ENCODE data around the gene PLA2G6. TPM values are rescaled to one million over a fixed set of nuclear protein-coding genes. Genes with fewer than 3 reads are reported as not detected.

The PLA2G6 gene
- total and polyA plus RNA-seq, 2 of the 13 experiments (the other 11 are each of a cell fraction or from before 2014, with no cell fraction given), result 4.8 to 11.5 TPM

GRCh38 chr22:38110008-38110862 lies 71.4 kb downstream of the PLA2G6 start, which contains the start of gene BAIAP2L2 (continued):
- TF ChIP-seq ZNF547 (CRISPR knock-in tag; IDR thresholded peaks at IDR 0.05) (no peak), CTCF (CRISPR knock-in tag; IDR thresholded peaks at IDR 0.05) (no peak), ZNF510 (CRISPR knock-in tag; IDR thresholded peaks at IDR 0.05; ENCODE audit: low read depth) (no peak), ZNF180 (CRISPR knock-in tag; IDR thresholded peaks at IDR 0.05; ENCODE audit: borderline replicate concordance, low read depth) (no peak), ZNF503 (CRISPR knock-in tag; IDR thresholded peaks at IDR 0.05) (no peak), ZNF761 (CRISPR knock-in tag; conservative IDR thresholded peaks at IDR 0.05) (no peak), BRCA1 (CRISPR knock-in tag; IDR thresholded peaks at IDR 0.05) (no peak), ATM (IDR thresholded peaks at IDR 0.05; ENCODE audit: borderline replicate concordance) (no peak), ZMYM3 (CRISPR knock-in tag; IDR thresholded peaks at IDR 0.05) (no peak; the same call in 1 of the 2 replicates), ZNF597 (CRISPR knock-in tag; IDR thresholded peaks at IDR 0.05) (no peak), ZSCAN22 (CRISPR knock-in tag; IDR thresholded peaks at IDR 0.05) (no peak), DNMT1 (CRISPR knock-in tag; IDR thresholded peaks at IDR 0.05) (no peak), ZKSCAN8 (CRISPR knock-in tag; IDR thresholded peaks at IDR 0.05; ENCODE audit: borderline replicate concordance) (no peak), MYNN (CRISPR knock-in tag; IDR thresholded peaks at IDR 0.05; ENCODE audit: low read depth) (0 out of 2 replicates have a peak, but pooled peaks have one; percentile 81), GABPA (IDR thresholded peaks at IDR 0.05; ENCODE audit: low read depth, low read length) (no peak), GABPA (CRISPR knock-in tag; IDR thresholded peaks at IDR 0.05; ENCODE audit: low read depth) (no peak), HOXA3 (CRISPR knock-in tag; IDR thresholded peaks at IDR 0.05) (peak; percentile 35; the same call in 1 of the 2 replicates), MIER3 (CRISPR knock-in tag; IDR thresholded peaks at IDR 0.05; ENCODE audit: borderline replicate concordance) (no peak), HOMEZ (CRISPR knock-in tag; IDR thresholded peaks at IDR 0.05; ENCODE audit: low read depth) (no peak), BRF2 (CRISPR knock-in tag; IDR thresholded peaks at IDR 0.05) (no peak), ZNF781 (CRISPR knock-in tag; IDR thresholded peaks at IDR 0.05; ENCODE audit: borderline replicate concordance, not compliant biosample characterization) (peak; percentile 35), RFX1 (IDR thresholded peaks at IDR 0.05) (no peak), ZNF124 (CRISPR knock-in tag; IDR thresholded peaks at IDR 0.05) (no peak), NFE2L2 (IDR thresholded peaks at IDR 0.05; ENCODE audit: low read length) (no peak)
